HepG2 (cell line): ENCODE measurements around the gene ADCY7. TPM values are rescaled to one million over a fixed set of nuclear protein-coding genes. Genes with fewer than 3 reads are reported as not detected.

ENCODE experiments used
- ATAC-seq: fragments of 200-7000 bp; cut with Tn5 transposase; 3 replicates; pipeline ENCODE4 v1.9.1; 2020; ENCODE audit warnings: mild to moderate bottlenecking, moderate library complexity
- BruUV-seq: library from RNA; stranded (reverse); fragments of 400-500 nt; replicated peaks from 2 replicates; lab custom pipeline; 2021; lab: Mats Ljungman, UMichigan
- CTCF ChIA-PET: fragments of 300-600 bp; formaldehyde crosslinking; extraction: SDS; loops from one replicate; lab custom pipeline; 2021; ENCODE audit warnings: low total read pairs, inconsistent platforms, low intra/inter-chr PET ratio; lab: Yijun Ruan, JAX
- POLR2A ChIA-PET: fragments of 350-600 bp; sonication (Branson Sonifier 250); formaldehyde crosslinking; loops from one replicate; lab custom pipeline; 2020; ENCODE audit warnings: antibody characterized with exemption, inconsistent platforms; lab: Yijun Ruan, JAX
- DNase-seq: peaks from one replicate; pipeline ENCODE4 v3.0.0-alpha.2; 2015; ENCODE audit warnings: low spot score
- FAIRE-seq: peaks from 3 replicates; lab custom pipeline; 2011; peaks lifted over from hg19 to GRCh38; lab: Jason Lieb, UNC
- H2AFZ ChIP-seq: one replicate; pipeline ENCODE4 v1.6.1; 2011; ENCODE audit warnings: low read length, inconsistent platforms
- H3K27ac ChIP-seq: fragments of 300-600 bp; 3 replicates; pipeline ENCODE4 v1.8.0; 2011; ENCODE audit warnings: mixed run types, mild to moderate bottlenecking, mixed read lengths, low read length, inconsistent platforms; ENCODE audit not compliant: insufficient read depth; ENCODE audit errors: extremely low read length
- H3K27me3 ChIP-seq, 2 experiments: fragments of 200-600 bp in 1 of 2; 2 replicates in 1 of 2; 3 replicates in 1 of 2; pipeline versions ENCODE4 v1.6.0 to v1.8.0; 2011; ENCODE audit warnings: low read length in 2 of 2, mild to moderate bottlenecking in 2 of 2, moderate library complexity in 2 of 2, inconsistent platforms in 1 of 2; ENCODE audit not compliant: insufficient read depth in 2 of 2, control insufficient read depth in 1 of 2
- H3K36me3 ChIP-seq, 2 experiments: fragments of 200-600 bp in 1 of 2; replicated peaks in 1 of 2; 2 replicates in 1 of 2; 3 replicates in 1 of 2; pipeline versions ENCODE4 v1.5.1 to v1.8.0; 2011; ENCODE audit warnings: low read length in 2 of 2, inconsistent platforms in 1 of 2; ENCODE audit not compliant: insufficient read depth in 2 of 2, control insufficient read depth in 1 of 2
- H3K4me1 ChIP-seq: 2 replicates; pipeline ENCODE4 v1.5.1; 2012; ENCODE audit warnings: low read length, inconsistent platforms; ENCODE audit not compliant: insufficient read depth
- H3K4me2 ChIP-seq: 2 replicates; pipeline ENCODE4 v1.6.0; 2011; ENCODE audit warnings: low read depth, low read length, inconsistent platforms
- H3K4me3 ChIP-seq, 3 experiments: fragments of 200-600 bp in 1 of 3; sonication (generic), shearing (Covaris generic) in 1 of 3; replicated peaks in 1 of 3; 2 replicates each; pipeline ENCODE4 v1.5.1; 2011 to 2016; ENCODE audit warnings: low read length in 3 of 3, inconsistent platforms in 2 of 3, low read depth in 2 of 3, mild to moderate bottlenecking in 2 of 3, control low read depth in 1 of 3, mixed read lengths in 1 of 3; ENCODE audit not compliant: insufficient read depth in 1 of 3
- H3K79me2 ChIP-seq: one replicate; pipeline ENCODE4 v1.6.1; 2011; ENCODE audit warnings: low read length, inconsistent platforms; ENCODE audit not compliant: insufficient read depth
- H3K9ac ChIP-seq: 2 replicates; pipeline ENCODE4 v1.6.0; 2011; ENCODE audit warnings: mild to moderate bottlenecking, low read depth, low read length, inconsistent platforms; ENCODE audit not compliant: insufficient read depth
- H3K9me3 ChIP-seq: 2 replicates; pipeline ENCODE4 v1.5.1; 2012; ENCODE audit warnings: mild to moderate bottlenecking, low read length
- H4K20me1 ChIP-seq: 2 replicates; pipeline ENCODE4 v1.6.0; 2011; ENCODE audit warnings: inconsistent platforms, mild to moderate bottlenecking, low read length, moderate library complexity; ENCODE audit not compliant: insufficient read depth
- CHD4 ChIP-seq: fragments of 200-600 bp; sonication (generic); IDR thresholded peaks from 2 replicates; pipeline ENCODE4 v1.7.0; 2017; ENCODE audit warnings: mild to moderate bottlenecking, low read length, borderline replicate concordance
- KDM1A ChIP-seq: IDR thresholded peaks from 2 replicates; pipeline ENCODE4 v1.6.1; 2016; ENCODE audit warnings: missing compliant biosample characterization
- MAF1 ChIP-seq: sonication (generic); formaldehyde crosslinking; IDR thresholded peaks from 2 replicates; pipeline ENCODE4 v1.5.0; 2020; ENCODE audit warnings: missing genetic modification reagents, borderline replicate concordance
- MAFF ChIP-seq: IDR thresholded peaks from 2 replicates; pipeline ENCODE4 v1.6.1; 2011; ENCODE audit warnings: low read depth, low read length, improper control_type of control experiment
- MAFK ChIP-seq, 2 experiments: IDR thresholded peaks in 1 of 2; conservative IDR thresholded peaks in 1 of 2; 2 replicates each; pipeline ENCODE4 v1.6.1; 2011; ENCODE audit warnings: improper control_type of control experiment in 2 of 2, low read length in 2 of 2
- NONO ChIP-seq, 2 experiments: fragments of 450-650 bp in 1 of 2; sonication (generic) in 1 of 2; formaldehyde crosslinking in 1 of 2; IDR thresholded peaks in 1 of 2; conservative IDR thresholded peaks in 1 of 2; 2 replicates each; pipeline versions ENCODE4 v1.6.1 to v1.8.0; 2017 to 2022; ENCODE audit warnings: mild to moderate bottlenecking in 1 of 2, missing genetic modification reagents in 1 of 2, moderate library complexity in 1 of 2
- YY1 ChIP-seq: IDR thresholded peaks from 2 replicates; pipeline ENCODE4 v1.6.1; 2011; ENCODE audit warnings: low read length, low read depth, moderate library complexity, mild to moderate bottlenecking; ENCODE audit not compliant: insufficient read depth, insufficient replicate concordance
- ZNF83 ChIP-seq: sonication (generic); formaldehyde crosslinking; IDR thresholded peaks from 2 replicates; pipeline ENCODE4 v1.4.0; 2020; ENCODE audit warnings: missing genetic modification reagents, mild to moderate bottlenecking, borderline replicate concordance
- WGBS: methylation state at CpG from one replicate; pipeline ENCODE4 v1.1.6; 2017; ENCODE audit warnings: low lambda C conversion rate; 5-methylcytosine and 5-hydroxymethylcytosine counted together
- in situ Hi-C: cut with HindIII; loops from 2 replicates; pipeline ENCODE4 v1.10.0; 2017; ENCODE audit warnings: low pct_unique_long_range_greater_than_20kb; ENCODE audit not compliant: extremely low pct_ligation_motif_present
- intact Hi-C: fragments of 100-400 bp; cut with micrococcal nuclease; formaldehyde crosslinking; loops from one replicate; pipeline ENCODE4 v1.10.0; 2022; ENCODE audit not compliant: unreplicated experiment
- polyA plus RNA-seq, 8 experiments: library from polyadenylated mRNA; depleted of rRNA in 3 of 8; stranded (reverse) in 7 of 8; unstranded in 1 of 8; fragments of >200 nt; fragmentation: Illumina TruSeq in 4 of 8; extraction: Trizol in 4 of 8; gene quantifications; 2 replicates each; pipeline versions ENCODE4 v1.2.1 to v1.2.3, GENCODE V29; 2011 to 2016; ENCODE audit warnings: low read depth in 4 of 8, missing spikeins in 1 of 8, mixed read lengths in 1 of 8; ENCODE audit not compliant: insufficient read depth in 1 of 8
- total RNA-seq, 5 experiments: library from RNA; depleted of rRNA; stranded (reverse); fragments of >200 nt; fragmentation: Illumina TruSeq; extraction: Trizol; gene quantifications; 2 replicates each; pipeline ENCODE4 v1.2.3, GENCODE V29; 2016; ENCODE audit warnings: low read depth in 1 of 5
- TF ChIP-seq, protein P1 (sequence below): IDR thresholded peaks from 2 replicates; pipeline ENCODE4 v1.6.1; 2016; ENCODE audit warnings: missing biosample characterization, missing genetic modification reagents, low read depth
- TF ChIP-seq, protein P2 (sequence below): sonication (generic); formaldehyde crosslinking; IDR thresholded peaks from 2 replicates; pipeline ENCODE4 v1.8.1; 2023; ENCODE audit warnings: mild to moderate bottlenecking, moderate library complexity, missing genetic modification reagents

ADCY7 gene
- total and polyA plus RNA-seq, 2 of the 13 experiments (the other 11 are each of a cell fraction or from before 2014, with no cell fraction given): 2.2 to 4.3 TPM

DNA sequence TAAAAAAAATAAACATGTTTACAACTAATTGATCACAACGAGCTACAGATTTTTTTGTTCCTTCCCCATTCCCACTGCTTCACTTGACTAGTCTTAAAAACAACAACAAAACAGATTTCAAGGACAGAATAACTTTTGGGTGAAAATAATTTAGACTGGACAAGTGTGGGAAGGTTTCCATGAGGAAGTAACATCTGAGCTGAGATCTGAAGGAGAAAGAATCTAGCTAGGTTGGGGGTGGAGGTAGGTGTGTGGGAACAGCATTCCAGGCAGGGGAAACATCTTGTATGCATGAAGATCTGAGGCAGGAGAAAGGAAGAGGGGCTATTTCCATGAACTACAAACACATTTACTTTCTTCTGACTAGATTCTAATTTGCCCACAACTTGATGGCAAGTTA lies 93.3 kb downstream of the ADCY7 start (continued):
- TF ChIP-seq, protein P1, sequence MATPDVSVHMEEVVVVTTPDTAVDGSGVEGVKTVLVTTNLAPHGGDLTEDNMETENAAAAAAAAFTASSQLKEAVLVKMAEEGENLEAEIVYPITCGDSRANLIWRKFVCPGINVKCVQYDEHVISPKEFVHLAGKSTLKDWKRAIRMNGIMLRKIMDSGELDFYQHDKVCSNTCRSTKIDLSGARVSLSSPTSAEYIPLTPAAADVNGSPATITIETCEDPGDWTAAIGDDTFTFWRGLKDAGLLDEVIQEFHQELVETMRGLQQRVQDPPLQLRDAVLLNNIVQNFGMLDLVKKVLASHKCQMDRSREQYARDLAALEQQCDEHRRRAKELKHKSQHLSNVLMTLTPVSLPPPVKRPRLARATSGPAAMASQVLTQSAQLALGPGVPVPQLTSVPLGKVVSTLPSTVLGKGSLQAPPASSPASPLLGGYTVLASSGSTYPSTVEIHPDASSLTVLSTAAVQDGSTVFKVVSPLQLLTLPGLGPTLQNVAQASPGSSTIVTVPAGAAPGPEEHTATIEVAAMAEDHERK (CRISPR knock-in tag): no peak
- TF ChIP-seq, protein P2, sequence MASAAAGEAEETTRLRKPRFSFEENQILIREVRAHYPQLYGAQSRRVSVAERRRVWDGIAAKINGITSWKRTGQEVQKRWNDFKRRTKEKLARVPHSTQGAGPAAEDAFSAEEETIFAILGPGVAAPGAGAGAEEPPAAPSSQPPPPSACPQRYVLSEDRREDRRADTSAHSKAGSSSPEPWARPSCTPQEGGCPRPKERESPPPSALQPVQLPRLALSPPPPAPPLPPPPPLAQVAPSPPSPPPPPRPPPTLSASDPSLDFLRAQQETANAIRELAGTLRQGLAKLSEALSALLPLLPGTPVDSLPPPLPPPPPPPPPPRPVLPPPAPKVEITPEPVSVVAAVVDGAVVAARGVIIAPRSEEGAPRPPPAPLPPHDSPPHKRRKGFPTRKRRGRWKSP (CRISPR knock-in tag): no peak
- no peak for TF ChIP-seq YY1
- no peak for TF ChIP-seq CHD4
- no peak for TF ChIP-seq NONO (IDR thresholded peaks at IDR 0.05)
- TF ChIP-seq NONO (CRISPR knock-in tag; conservative IDR thresholded peaks at IDR 0.05): no peak
- no peak for TF ChIP-seq MAF1
- TF ChIP-seq ZNF83 (CRISPR knock-in tag): no peak

DNA sequence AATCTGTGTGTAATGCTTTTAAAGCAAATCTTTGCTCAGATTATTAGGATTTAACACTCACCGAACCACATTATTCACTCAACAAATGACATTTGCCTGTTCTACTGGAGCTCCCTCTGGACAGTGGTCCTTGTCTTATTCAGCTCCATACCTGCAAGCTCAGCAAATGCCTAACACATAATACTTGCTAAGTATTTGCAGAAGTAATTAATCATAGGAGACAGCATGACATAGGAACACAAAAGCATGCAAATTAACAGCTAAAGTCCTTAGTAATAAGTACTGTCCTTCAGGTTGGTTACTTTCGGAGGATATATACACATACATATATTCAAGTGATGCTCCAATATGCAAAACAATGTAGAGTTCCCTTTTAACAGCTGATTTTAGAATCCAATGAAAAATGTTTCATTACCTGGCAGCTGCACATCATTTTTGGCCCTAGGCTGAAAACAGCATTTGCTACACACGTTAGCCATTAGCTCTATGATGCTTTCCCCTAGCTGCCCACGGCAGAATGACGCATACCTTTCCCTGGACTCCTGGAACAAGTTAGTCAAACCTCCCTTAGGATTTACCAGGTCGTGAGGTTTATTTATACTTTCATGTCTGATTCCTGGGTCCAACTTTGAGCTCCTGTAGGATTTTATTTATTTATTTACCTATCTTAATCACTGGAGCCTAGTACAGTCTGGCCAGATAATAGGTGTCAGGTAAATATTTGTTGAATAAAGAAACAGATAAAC lies 93.9 kb downstream of the ADCY7 start:
- Histone ChIP-seq H3K27me3 (no peaks in the 10 kb centered on the region), H3K79me2 (peaks cover 58% of the 10 kb centered on the region), H3K4me1 (peaks cover 6% of the 10 kb centered on the region), H3K9me3 (0 out of 2 replicates have a peak, but pooled peaks cover 3% of the 10 kb centered on the region), H3K27ac (no peak overlapping the region), H3K36me3 (peaks cover 29 to 78% of the 10 kb centered on the region in 2 experiments), H3K9ac (no peak overlapping the region), H3K4me3 (no peak overlapping the region), H2AFZ (no peak overlapping the region), H4K20me1 (peaks cover 2% of the 10 kb centered on the region), H3K4me2 (no peak overlapping the region)
- DNase-seq (no peak), FAIRE-seq (no peak), ATAC-seq (no peak; the same call in 2 of the 3 replicates)
- intact Hi-C loops (no loop called here), in situ Hi-C loops (loop anchor here (10.0 to 25.0 kb wide), 2 partner anchors 115 to 323 kb away; partner anchors contain the start of gene CNEP1R1)
- POLR2A ChIA-PET: no interaction called here
- 95% methylated on average over 6 of the region's 6 CpGs for WGBS
- no TSS peak for BruUV-seq
- TF ChIP-seq MAFK (conservative IDR thresholded peaks at IDR 0.05 in 1 of 2, IDR thresholded peaks at IDR 0.05 in 1 of 2; ENCODE audit: low read length in 2 of 2) (peak; percentile 65 to 72; a peak in 3 of 4 replicates), KDM1A (CRISPR knock-in tag) (no peak), MAFF (peak; percentile 66; the same call in 1 of the 2 replicates)
- CTCF ChIA-PET: no interaction called here
